Fibroblast of skin of abdomen (primary cell): ENCODE results near the gene CD99L2. TPM values are rescaled to one million over a fixed set of nuclear protein-coding genes. Genes with fewer than 3 reads are reported as not detected.
A peak's percentile ranks its signal among the peaks of the same experiment; 100 is the strongest.

Experiments used
- DNase-seq: peaks from one replicate; pipeline ENCODE4 v3.0.0-alpha.2; 2013
- polyA plus RNA-seq, 2 experiments: library from polyadenylated mRNA; unstranded; fragments of 120-200 nt; gene quantifications; one replicate each; pipeline ENCODE4 v1.2.1, GENCODE V29; 2013; ENCODE audit not compliant: insufficient read length in 2 of 2

CD99L2 gene, protein sequence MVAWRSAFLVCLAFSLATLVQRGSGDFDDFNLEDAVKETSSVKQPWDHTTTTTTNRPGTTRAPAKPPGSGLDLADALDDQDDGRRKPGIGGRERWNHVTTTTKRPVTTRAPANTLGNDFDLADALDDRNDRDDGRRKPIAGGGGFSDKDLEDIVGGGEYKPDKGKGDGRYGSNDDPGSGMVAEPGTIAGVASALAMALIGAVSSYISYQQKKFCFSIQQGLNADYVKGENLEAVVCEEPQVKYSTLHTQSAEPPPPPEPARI
- 80.8 TPM for polyA plus RNA-seq (2013, experiment 1 of 2; ENCODE audit: insufficient read length)
- 79.1 TPM for polyA plus RNA-seq (2013, experiment 2 of 2; ENCODE audit: insufficient read length)

- peak; percentile 89 for DNase-seq
Observed at GRCh38 chrX:150898343-150899190, at the start of gene CD99L2. CD99L2 (minus strand) TSS chrX:150898668; CDS start chrX:150898588, 80 bp downstream.

GRCh38 chrX:150944233-150944632 lies 45.8 kb upstream of the CD99L2 start:
- DNase-seq = no peak

GRCh38 chrX:150942942-150943594 lies 44.6 kb upstream of the CD99L2 start:
- DNase-seq = no peak

- no peak for DNase-seq
Observed at GRCh38 chrX:150941580-150941979, 43.1 kb upstream of the CD99L2 start.

GRCh38 chrX:150940844-150941495 lies 42.5 kb upstream of the CD99L2 start:
- no peak for DNase-seq

DNA sequence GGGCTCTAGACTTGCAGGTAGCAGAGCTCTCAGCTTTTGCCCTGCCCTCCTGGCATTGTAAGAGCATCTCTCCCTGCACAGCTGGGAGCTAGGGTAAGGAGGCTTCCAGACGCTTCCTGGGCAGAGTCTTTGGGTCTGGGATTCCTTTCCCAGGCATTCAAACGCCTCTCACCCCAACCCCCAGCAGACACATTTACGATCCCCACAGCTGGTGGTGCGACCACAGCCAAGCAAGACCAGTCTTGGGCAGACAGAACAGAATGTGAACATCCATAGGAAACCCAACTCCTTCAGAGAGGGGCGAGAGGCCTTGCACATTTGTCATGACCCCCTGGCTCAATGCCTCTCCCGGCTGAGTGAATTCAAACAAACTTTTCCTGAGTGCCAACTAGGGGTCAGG lies 38.1 kb upstream of the CD99L2 start:
- peak; percentile 78 for DNase-seq

GRCh38 chrX:150935467-150935866 lies 37.0 kb upstream of the CD99L2 start:
- peak; percentile 78 for DNase-seq

- DNase-seq = peak; percentile 85
Observed at GRCh38 chrX:150934453-150934852, 36.0 kb upstream of the CD99L2 start.

- DNase-seq = peak; percentile 80
Observed at GRCh38 chrX:150933945-150934350, 35.5 kb upstream of the CD99L2 start.

DNA sequence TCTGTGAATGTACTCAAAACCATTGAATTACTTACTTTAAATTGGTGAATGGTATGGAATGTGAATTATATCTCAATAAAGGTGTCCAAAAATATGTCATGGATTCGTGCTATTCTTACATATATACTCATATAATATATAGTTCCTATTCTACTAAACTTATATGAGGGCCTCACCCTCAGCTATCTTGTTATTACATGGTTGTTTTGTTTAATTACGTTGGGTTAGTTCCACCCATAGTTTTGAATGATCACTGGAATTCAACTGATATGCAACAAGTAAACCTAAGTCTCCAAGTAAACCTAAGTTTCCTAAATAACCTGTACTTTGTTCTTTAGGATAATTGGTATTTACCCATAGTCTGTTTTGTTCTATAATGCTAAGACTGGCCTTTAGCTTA lies 30.6 kb upstream of the CD99L2 start:
- DNase-seq = no peak

- no peak for DNase-seq
Observed at GRCh38 chrX:150926791-150927190, 28.3 kb upstream of the CD99L2 start.

- no peak for DNase-seq
Observed at GRCh38 chrX:150926304-150926703, 27.8 kb upstream of the CD99L2 start.

DNA sequence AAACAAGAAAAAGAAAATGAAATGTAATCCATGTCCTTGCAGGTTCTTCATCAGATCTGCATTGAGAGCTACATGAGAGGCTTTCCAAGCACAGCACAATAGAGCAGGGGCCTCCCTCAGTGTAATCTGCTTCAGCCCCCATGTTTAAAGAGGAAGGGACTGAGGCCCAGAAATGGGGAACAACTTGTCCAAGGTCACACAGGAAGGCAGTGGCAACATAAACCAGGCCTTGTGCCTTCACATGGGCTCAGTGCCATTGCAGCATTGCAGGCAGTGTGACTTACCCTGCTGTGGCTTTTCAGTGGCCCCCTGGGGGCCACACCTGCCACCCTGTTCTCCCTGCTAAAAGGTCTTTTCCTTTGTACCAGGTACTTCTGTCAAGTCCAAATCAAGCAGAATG lies 20.9 kb upstream of the CD99L2 start:
- DNase-seq = no peak

- DNase-seq = peak; percentile 78
Observed at GRCh38 chrX:150913511-150913910, 15.0 kb upstream of the CD99L2 start.

DNA sequence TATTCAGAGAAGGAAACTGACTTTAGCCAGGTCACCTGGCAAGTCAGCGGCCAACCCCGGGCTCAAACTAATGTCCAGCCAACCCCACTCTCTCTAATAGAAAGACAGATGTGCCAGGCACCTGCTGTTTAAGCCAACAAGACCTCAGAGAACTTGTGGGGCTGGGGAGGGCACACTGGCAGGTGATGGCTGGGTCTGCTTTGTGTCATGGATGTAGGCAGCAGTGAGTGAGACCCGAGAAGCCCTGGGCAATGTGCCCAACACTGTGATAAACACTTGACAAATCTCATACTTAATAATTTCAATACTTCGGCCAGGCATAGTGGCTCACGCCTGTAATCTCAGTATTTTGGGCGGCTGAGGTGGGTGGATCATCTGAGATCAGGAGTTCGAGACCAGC lies 9.0 kb upstream of the CD99L2 start:
- no peak for DNase-seq

DNA sequence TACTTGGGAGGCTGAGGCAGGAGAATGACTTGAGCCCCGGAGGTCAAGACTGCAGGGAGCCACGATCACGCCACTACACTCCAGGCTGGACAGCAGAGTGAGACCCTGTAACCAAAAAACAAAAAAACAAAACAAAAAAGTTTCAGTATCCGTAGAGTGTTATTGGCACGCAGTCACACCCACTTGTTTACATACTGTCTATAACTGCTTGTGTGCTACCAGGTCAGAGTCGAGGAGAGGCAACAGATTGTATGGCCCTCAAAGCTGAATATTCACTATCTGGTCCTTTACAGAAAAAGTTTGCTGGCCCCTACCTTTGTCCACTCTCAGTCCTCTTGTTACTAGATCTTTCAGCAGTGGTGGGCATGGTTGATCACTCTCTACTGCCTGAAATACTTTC lies 8.2 kb upstream of the CD99L2 start:
- no peak for DNase-seq

- DNase-seq = no peak
Observed at GRCh38 chrX:150905293-150905692, 6.8 kb upstream of the CD99L2 start.

GRCh38 chrX:150903110-150903508 lies 4.6 kb upstream of the CD99L2 start:
- DNase-seq = no peak

GRCh38 chrX:150902434-150903109 lies 4.1 kb upstream of the CD99L2 start:
- DNase-seq = no peak

- DNase-seq = peak; percentile 18
Observed at GRCh38 chrX:150899191-150899757, 806 bp upstream of the CD99L2 start.

GRCh38 chrX:150897421-150898320 lies 797 bp downstream of the CD99L2 start:
- DNase-seq = no peak
